Activated B cell treated with CpG ODN at 0.5 μM for 24 hours (primary cell): ENCODE data around the gene SLC16A13. TPM values are rescaled to one million over a fixed set of nuclear protein-coding genes. Genes with fewer than 3 reads are reported as not detected.

Experiments used
- ATAC-seq: fragments of 200-7000 bp; cut with Tn5 transposase; one replicate; pipeline ENCODE4 v1.10.0; 2021; ENCODE audit warnings: low read depth, mild to moderate bottlenecking, moderate library complexity
- CTCF ChIA-PET: fragments of 350-600 bp; sonication (Branson Sonifier 250); formaldehyde crosslinking; loops from one replicate; lab custom pipeline; 2021; ENCODE audit warnings: antibody characterized with exemption; lab: Charles Lee
- POLR2A ChIA-PET: fragments of 350-600 bp; sonication (Branson Sonifier 250); formaldehyde crosslinking; loops from one replicate; lab custom pipeline; 2021; ENCODE audit warnings: antibody characterized with exemption; lab: Charles Lee
- DNase-seq: peaks from one replicate; pipeline ENCODE4 v3.0.0; 2022
- H3K27ac Mint-ChIP-seq: one replicate; pipeline ENCODE4 v1.8.0; 2020; ENCODE audit warnings: mixed read lengths
- H3K27me3 Mint-ChIP-seq: one replicate; pipeline ENCODE4 v1.8.0; 2021; ENCODE audit warnings: mixed read lengths
- H3K36me3 Mint-ChIP-seq: one replicate; pipeline ENCODE4 v1.8.0; 2021; ENCODE audit warnings: low read depth, mixed read lengths
- H3K4me1 Mint-ChIP-seq: one replicate; pipeline ENCODE4 v1.8.0; 2021; ENCODE audit warnings: mixed read lengths
- H3K4me3 Mint-ChIP-seq: one replicate; pipeline ENCODE4 v1.8.0; 2020; ENCODE audit warnings: mild to moderate bottlenecking, mixed read lengths
- H3K9me3 Mint-ChIP-seq: one replicate; pipeline ENCODE4 v1.8.0; 2020; ENCODE audit warnings: mixed read lengths
- intact Hi-C: fragments of 100-400 bp; cut with micrococcal nuclease; formaldehyde crosslinking; loops from one replicate; pipeline ENCODE4 v1.15.1; 2024
- total RNA-seq: library from RNA; stranded (reverse); gene quantifications from 2 replicates; pipeline ENCODE4 v1.2.3, GENCODE V29; 2022
- TF ChIP-seq, protein P1 (sequence below): fragments of 200-600 bp; IDR thresholded peaks from one replicate; pipeline ENCODE4 v1.8.0; 2022; ENCODE audit warnings: antibody characterized with exemption, mild to moderate bottlenecking

The SLC16A13 gene
- total RNA-seq, 1 donor from 2014 or later = 11.8 TPM

DNA sequence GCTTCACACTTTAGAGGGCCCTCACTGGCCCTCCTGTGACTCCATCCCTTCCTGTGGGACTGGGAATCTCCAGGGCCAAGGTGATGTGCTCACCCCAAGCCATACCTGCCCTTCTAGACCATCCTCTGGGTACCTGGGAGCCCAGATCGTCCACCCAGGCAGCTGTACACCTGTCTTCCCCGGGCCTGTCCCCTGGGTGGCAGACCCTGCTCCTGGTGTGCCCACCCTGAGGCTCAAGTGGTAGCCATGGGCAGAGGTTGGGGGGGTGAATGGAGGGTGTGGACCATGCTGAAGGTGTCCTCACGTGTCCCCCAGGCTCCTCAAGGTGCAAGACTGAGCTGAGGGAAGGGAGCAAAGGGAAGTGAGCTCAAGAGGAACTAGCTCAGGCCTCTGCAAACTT is 34.9 kb downstream of the SLC16A13 start:
- TF ChIP-seq, protein P1, sequence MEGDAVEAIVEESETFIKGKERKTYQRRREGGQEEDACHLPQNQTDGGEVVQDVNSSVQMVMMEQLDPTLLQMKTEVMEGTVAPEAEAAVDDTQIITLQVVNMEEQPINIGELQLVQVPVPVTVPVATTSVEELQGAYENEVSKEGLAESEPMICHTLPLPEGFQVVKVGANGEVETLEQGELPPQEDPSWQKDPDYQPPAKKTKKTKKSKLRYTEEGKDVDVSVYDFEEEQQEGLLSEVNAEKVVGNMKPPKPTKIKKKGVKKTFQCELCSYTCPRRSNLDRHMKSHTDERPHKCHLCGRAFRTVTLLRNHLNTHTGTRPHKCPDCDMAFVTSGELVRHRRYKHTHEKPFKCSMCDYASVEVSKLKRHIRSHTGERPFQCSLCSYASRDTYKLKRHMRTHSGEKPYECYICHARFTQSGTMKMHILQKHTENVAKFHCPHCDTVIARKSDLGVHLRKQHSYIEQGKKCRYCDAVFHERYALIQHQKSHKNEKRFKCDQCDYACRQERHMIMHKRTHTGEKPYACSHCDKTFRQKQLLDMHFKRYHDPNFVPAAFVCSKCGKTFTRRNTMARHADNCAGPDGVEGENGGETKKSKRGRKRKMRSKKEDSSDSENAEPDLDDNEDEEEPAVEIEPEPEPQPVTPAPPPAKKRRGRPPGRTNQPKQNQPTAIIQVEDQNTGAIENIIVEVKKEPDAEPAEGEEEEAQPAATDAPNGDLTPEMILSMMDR = no peak
- Mint-ChIP-seq H3K36me3 (peaks cover 2% of the 10 kb centered on the region), H3K27me3 (peaks cover 2% of the 10 kb centered on the region), H3K27ac (no peak overlapping the region), H3K9me3 (peaks cover 15% of the 10 kb centered on the region), H3K4me1 (peaks cover 13% of the 10 kb centered on the region), H3K4me3 (no peak overlapping the region)
- DNase-seq (no peak), ATAC-seq (no peak)
- intact Hi-C loops = no loop called here
- ChIA-PET POLR2A (no interaction called here), CTCF (interaction anchor here (1.0 kb wide), 1 partner anchor 18 kb away, joined by 3 read pairs; no protein-coding TSS in a partner anchor)

DNA sequence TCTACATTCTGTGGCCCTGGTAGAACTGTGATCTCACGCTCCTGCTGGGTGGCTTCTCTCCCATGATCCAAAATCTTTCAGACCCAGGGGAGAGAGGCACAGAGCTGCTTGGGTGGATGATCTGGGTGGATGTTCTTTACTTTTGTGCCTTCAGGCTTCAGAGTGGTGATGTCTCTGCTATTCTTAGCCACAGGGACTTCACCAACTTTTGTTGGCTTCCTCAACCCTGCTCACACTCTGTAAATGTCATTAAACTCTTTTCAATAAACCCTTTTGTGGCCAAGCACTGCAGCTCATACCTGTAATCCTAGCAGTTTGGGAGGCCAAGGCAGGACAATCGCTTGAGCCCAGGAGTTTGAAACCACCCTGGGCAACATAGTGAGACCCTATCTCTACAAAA is 36.6 kb downstream of the SLC16A13 start:
- H3K4me3 Mint-ChIP-seq = peak overlapping the region; percentile 11
- no peaks in the 10 kb centered on the region for H3K27me3 Mint-ChIP-seq
- ChIA-PET POLR2A (interaction anchor here (0.7 to 1.5 kb wide), 2 partner anchors 33 to 60 kb away, joined by 3 to 8 read pairs; no protein-coding TSS in a partner anchor), CTCF (no interaction called here)
- no peak overlapping the region for H3K27ac Mint-ChIP-seq
- H3K4me1 Mint-ChIP-seq = peaks cover 13% of the 10 kb centered on the region
- H3K9me3 Mint-ChIP-seq = peaks cover 11% of the 10 kb centered on the region
- DNase-seq = no peak
- peaks cover 2% of the 10 kb centered on the region for H3K36me3 Mint-ChIP-seq
- TF ChIP-seq, protein P1 = no peak
- intact Hi-C loops = no loop called here
- peak; percentile 28 for ATAC-seq

DNA sequence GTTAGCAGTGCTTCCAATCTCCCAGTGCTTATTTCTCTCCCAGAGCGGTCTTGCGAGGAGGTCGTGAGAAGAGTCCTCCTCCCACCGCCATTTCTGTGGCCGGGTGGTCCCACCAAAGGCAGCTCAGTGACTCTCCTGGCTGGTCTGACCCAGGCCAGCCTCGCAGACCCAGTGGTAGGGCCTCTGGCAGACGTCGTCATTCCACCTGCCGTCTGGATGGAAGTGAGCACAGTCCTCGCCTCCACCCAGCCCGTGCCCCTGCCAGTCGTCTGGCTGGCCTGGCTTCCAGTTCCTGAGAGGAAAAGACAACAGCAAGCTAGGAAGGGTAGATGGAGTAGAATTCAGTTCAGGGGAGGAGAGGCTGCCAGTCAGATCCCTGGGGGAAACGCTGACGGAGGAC is 39.1 kb downstream of the SLC16A13 start:
- intact Hi-C loops = no loop called here
- H3K4me3 Mint-ChIP-seq = no peak overlapping the region
- H3K36me3 Mint-ChIP-seq = no peaks in the 10 kb centered on the region
- DNase-seq (no peak), ATAC-seq (no peak)
- POLR2A ChIA-PET = no interaction called here
- H3K27ac Mint-ChIP-seq = no peak overlapping the region
- peaks cover 13% of the 10 kb centered on the region for H3K4me1 Mint-ChIP-seq
- no peaks in the 10 kb centered on the region for H3K9me3 Mint-ChIP-seq
- no peaks in the 10 kb centered on the region for H3K27me3 Mint-ChIP-seq
- TF ChIP-seq, protein P1 = no peak
- CTCF ChIA-PET = no interaction called here

DNA sequence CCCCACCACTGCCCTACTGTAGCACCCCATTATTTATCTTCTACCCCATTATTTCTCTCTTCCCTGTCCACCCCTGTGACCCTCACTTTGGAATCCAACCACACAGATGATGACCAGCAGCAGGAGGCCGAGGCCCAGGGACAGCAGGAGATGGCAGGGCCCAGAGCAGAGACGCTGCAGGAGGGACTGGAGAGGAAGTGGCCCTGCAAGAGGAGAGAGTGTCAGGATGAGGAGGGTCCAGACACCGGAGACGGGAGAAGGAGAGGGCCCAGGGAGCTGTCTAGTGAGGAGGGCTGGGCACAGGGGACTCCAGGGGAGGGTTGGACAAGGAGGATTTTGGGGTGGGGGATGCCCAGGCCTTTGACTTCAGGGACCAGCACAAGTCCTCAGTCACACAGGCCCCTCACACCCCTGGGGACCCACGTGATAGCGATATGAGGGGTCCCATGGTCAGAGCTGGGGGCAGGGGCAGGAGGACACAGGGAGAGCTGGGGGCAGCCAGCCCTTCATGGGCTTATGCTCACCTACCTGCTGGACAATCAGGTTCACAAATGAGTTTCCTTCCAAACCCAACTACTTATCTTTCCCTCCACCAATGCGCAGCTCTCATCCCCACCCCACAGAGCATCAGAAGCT is 42.2 kb downstream of the SLC16A13 start:
- DNase-seq (no peak), ATAC-seq (no peak)
- ChIA-PET POLR2A (no interaction called here), CTCF (no interaction called here)
- Mint-ChIP-seq H3K4me3 (no peak overlapping the region), H3K27ac (no peak overlapping the region), H3K36me3 (no peaks in the 10 kb centered on the region), H3K27me3 (peaks cover 8% of the 10 kb centered on the region), H3K9me3 (no peaks in the 10 kb centered on the region), H3K4me1 (peaks cover 18% of the 10 kb centered on the region)
- intact Hi-C loops = no loop called here
- TF ChIP-seq, protein P1 = no peak

DNA sequence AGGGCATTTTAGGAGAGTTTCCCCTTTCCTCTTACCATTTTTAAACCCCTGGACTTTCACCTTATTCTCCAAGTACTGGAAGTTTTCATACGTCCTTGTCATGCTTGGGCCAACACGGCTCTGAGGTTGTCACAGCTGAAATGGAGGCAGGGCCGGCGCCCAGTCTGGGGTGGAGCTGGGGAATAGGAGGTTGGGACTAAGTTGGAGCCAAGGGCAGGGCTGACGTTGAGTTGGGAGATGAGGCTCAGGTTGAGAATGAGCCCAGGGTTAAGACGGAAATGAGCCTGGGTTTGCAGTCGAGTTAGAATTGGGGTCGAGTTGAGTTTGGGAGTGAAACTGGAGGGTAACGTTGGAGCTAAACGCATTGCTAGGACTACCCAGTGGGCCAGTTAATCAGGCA is 42.9 kb downstream of the SLC16A13 start:
- ATAC-seq (no peak), DNase-seq (no peak)
- Mint-ChIP-seq H3K9me3 (no peaks in the 10 kb centered on the region), H3K36me3 (no peaks in the 10 kb centered on the region), H3K27ac (no peak overlapping the region), H3K4me3 (no peak overlapping the region), H3K27me3 (peaks cover 13% of the 10 kb centered on the region), H3K4me1 (peaks cover 17% of the 10 kb centered on the region)
- TF ChIP-seq, protein P1 = no peak
- ChIA-PET CTCF (no interaction called here), POLR2A (no interaction called here)
- intact Hi-C loops = no loop called here
